ENCODE results near the gene TRAF3IP3. TPM values are rescaled to one million over a fixed set of nuclear protein-coding genes. Genes with fewer than 3 reads are reported as not detected.

TRAF3IP3 gene
- total RNA-seq, 1 donor from 2014 or later, result not detected

DNA sequence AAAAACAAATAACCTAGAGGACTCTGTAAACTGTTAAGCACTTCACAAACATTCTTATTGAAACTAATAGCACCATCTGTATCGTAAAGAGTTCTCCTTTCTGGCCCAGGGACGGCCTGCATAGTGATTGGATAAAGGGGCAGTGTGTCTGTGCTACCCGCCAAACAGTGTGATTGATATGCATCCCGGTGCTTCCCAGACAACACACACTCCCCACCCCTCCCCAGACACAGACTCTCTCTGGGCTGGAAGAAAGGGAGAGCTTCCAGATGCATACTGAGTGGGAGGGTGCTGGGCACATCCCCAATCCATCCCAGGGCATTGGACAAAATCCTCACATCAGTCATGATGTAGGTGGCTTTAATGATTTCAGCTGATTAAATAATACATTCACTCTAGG, 47.6 kb upstream of the TRAF3IP3 start:
- H3K9me3 Mint-ChIP-seq, result no peaks in the 10 kb centered on the region
- TF ChIP-seq CTCF (IDR thresholded peaks at IDR 0.05), result no peak
- no peak for TF ChIP-seq EZH2 (IDR thresholded peaks at IDR 0.05)
- TF ChIP-seq EZH2phosphoT487 (IDR thresholded peaks at IDR 0.05), result no peak
- Histone ChIP-seq H3K79me2 (ENCODE audit: low read depth) (no peaks in the 10 kb centered on the region), H3K27ac (no peak overlapping the region), H3K9ac (no peak overlapping the region), H3K9me3 (ENCODE audit: low read depth) (no peaks in the 10 kb centered on the region), H4K20me1 (ENCODE audit: low read depth) (no peaks in the 10 kb centered on the region), H3K27me3 (no peaks in the 10 kb centered on the region), H3K4me1 (peaks cover 5% of the 10 kb centered on the region), H3F3A (ENCODE audit: low read depth) (no peaks in the 10 kb centered on the region), H2AFZ (replicated peaks) (no peak overlapping the region), H3K4me2 (no peak overlapping the region), H3K4me3 (no peak overlapping the region), H3K36me3 (no peaks in the 10 kb centered on the region)
- no peaks in the 10 kb centered on the region for H3K4me1 Mint-ChIP-seq
- peaks cover 4% of the 10 kb centered on the region for H3K27me3 Mint-ChIP-seq (ENCODE audit: insufficient read depth, low read depth)
- H3K36me3 Mint-ChIP-seq, result no peaks in the 10 kb centered on the region
- H3K27ac Mint-ChIP-seq, result no peak overlapping the region
- DNase-seq (ENCODE audit: low spot score), result no peak
- no peak overlapping the region for H3K4me3 Mint-ChIP-seq

DNA sequence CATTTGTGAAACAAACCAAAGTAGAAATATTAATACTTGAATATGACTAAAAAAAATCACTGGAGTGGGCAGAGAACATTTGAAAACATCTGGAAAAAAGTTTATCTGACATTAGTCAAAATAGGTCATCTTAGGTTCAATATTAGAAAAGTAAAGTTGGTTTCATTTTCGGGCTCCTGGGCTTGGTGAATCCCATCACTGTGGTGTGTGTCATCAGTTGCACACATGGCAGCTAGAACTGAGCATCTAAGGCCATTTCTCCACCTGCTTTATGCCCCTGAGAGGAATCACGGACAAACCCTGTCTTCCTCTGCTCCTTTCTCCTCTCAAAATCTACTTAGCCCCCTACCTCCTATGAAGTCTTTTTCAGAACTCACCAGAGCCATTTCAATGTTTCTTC, 45.8 kb upstream of the TRAF3IP3 start:
- Mint-ChIP-seq H3K36me3 (no peaks in the 10 kb centered on the region), H3K27ac (no peak overlapping the region), H3K4me1 (no peaks in the 10 kb centered on the region), H3K27me3 (ENCODE audit: insufficient read depth, low read depth) (peaks cover 4% of the 10 kb centered on the region), H3K9me3 (no peaks in the 10 kb centered on the region), H3K4me3 (no peak overlapping the region)
- Histone ChIP-seq H3K9ac (no peak overlapping the region), H3K9me3 (ENCODE audit: low read depth) (no peaks in the 10 kb centered on the region), H3F3A (ENCODE audit: low read depth) (no peaks in the 10 kb centered on the region), H3K4me3 (no peak overlapping the region), H3K27me3 (no peaks in the 10 kb centered on the region), H2AFZ (replicated peaks) (no peak overlapping the region), H3K27ac (no peak overlapping the region), H3K36me3 (no peaks in the 10 kb centered on the region), H4K20me1 (ENCODE audit: low read depth) (no peaks in the 10 kb centered on the region), H3K4me2 (no peak overlapping the region), H3K4me1 (no peaks in the 10 kb centered on the region), H3K79me2 (ENCODE audit: low read depth) (no peaks in the 10 kb centered on the region)
- no peak for DNase-seq (ENCODE audit: low spot score)
- no peak for TF ChIP-seq EZH2 (IDR thresholded peaks at IDR 0.05)
- no peak for TF ChIP-seq EZH2phosphoT487 (IDR thresholded peaks at IDR 0.05)
- no peak for TF ChIP-seq CTCF (IDR thresholded peaks at IDR 0.05)

DNA sequence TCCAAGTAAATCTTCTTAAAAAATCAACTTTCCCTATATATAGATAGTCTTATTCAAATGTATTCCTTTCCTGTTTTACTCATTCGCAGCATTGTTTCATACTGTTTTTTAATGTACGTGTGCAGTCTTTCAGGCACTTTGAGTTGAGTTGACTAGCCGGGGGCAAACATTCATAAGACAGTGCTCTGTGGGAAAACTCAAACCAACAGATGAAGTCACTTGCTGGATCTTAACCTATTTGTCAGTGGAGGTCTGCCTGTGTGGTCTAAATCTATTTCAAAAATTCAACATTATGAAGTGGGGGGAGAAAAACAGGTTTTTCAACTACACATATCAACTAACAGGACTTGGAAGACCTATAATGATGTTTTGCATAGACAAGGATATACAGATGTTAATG, 45.0 kb upstream of the TRAF3IP3 start:
- TF ChIP-seq EZH2 (IDR thresholded peaks at IDR 0.05) (no peak), EZH2phosphoT487 (IDR thresholded peaks at IDR 0.05) (no peak), CTCF (IDR thresholded peaks at IDR 0.05) (no peak)
- H3K4me3 Mint-ChIP-seq, result no peak overlapping the region
- no peak overlapping the region for H3K27ac ChIP-seq

More for the DNA sequence above, 45.0 kb upstream of the TRAF3IP3 start:
- H3K79me2 ChIP-seq (ENCODE audit: low read depth), result no peaks in the 10 kb centered on the region
- H4K20me1 ChIP-seq (ENCODE audit: low read depth), result no peaks in the 10 kb centered on the region
- no peak overlapping the region for H3K4me3 ChIP-seq
- no peak overlapping the region for H3K4me2 ChIP-seq
- Mint-ChIP-seq H3K27ac (no peak overlapping the region), H3K4me1 (no peaks in the 10 kb centered on the region), H3K36me3 (no peaks in the 10 kb centered on the region), H3K9me3 (no peaks in the 10 kb centered on the region), H3K27me3 (ENCODE audit: insufficient read depth, low read depth) (peaks cover 4% of the 10 kb centered on the region)
- no peaks in the 10 kb centered on the region for H3K4me1 ChIP-seq
- no peak for DNase-seq (ENCODE audit: low spot score)
- no peak overlapping the region for H3K9ac ChIP-seq
- H3K9me3 ChIP-seq (ENCODE audit: low read depth), result no peaks in the 10 kb centered on the region
- no peaks in the 10 kb centered on the region for H3F3A ChIP-seq (ENCODE audit: low read depth)
- no peak overlapping the region for H2AFZ ChIP-seq (replicated peaks)
- H3K27me3 ChIP-seq, result peaks cover 2% of the 10 kb centered on the region
- H3K36me3 ChIP-seq, result no peaks in the 10 kb centered on the region

Data from neural progenitor cell (in vitro differentiated cells).